Smooth muscle cell (in vitro differentiated cells): Measurements from ENCODE around the gene ZNF749. TPM values are rescaled to one million over a fixed set of nuclear protein-coding genes. Genes with fewer than 3 reads are reported as not detected.

Source experiments
- DNase-seq: peaks from one replicate; lab custom pipeline; 2025; ENCODE audit not compliant: unreplicated experiment; lab: John Stamatoyannopoulos, UW
- H2AFZ ChIP-seq: fragments of 200-600 bp; sonication (generic); 2 replicates; pipeline ENCODE4 v1.6.0; 2016; ENCODE audit warnings: antibody characterized with exemption, low read depth, mild to moderate bottlenecking
- H3F3A ChIP-seq: fragments of 200-600 bp; sonication (generic); 2 replicates; pipeline ENCODE4 v1.6.0; 2017; ENCODE audit warnings: antibody characterized with exemption, low read depth
- H3K27ac ChIP-seq: fragments of 200-600 bp; sonication (generic); 2 replicates; pipeline ENCODE4 v1.5.1; 2016; ENCODE audit warnings: low read depth, mild to moderate bottlenecking
- H3K27me3 ChIP-seq: fragments of 200-600 bp; sonication (generic); 2 replicates; pipeline ENCODE4 v1.6.1; 2016; ENCODE audit warnings: low read depth, mild to moderate bottlenecking
- H3K36me3 ChIP-seq: fragments of 200-600 bp; sonication (generic); 2 replicates; pipeline ENCODE4 v1.5.1; 2016; ENCODE audit warnings: low read depth
- H3K4me1 ChIP-seq: fragments of 200-600 bp; sonication (generic); 2 replicates; pipeline ENCODE4 v1.5.1; 2016; ENCODE audit warnings: low read depth
- H3K4me2 ChIP-seq: fragments of 200-600 bp; sonication (generic); 2 replicates; pipeline ENCODE4 v1.6.0; 2016; ENCODE audit warnings: mild to moderate bottlenecking
- H3K4me3 ChIP-seq: fragments of 200-600 bp; sonication (generic); 2 replicates; pipeline ENCODE4 v1.5.1; 2016; ENCODE audit warnings: mild to moderate bottlenecking
- H3K79me2 ChIP-seq: fragments of 200-600 bp; sonication (generic); 2 replicates; pipeline ENCODE4 v1.6.0; 2016; ENCODE audit warnings: low read depth, mild to moderate bottlenecking
- H3K9ac ChIP-seq: fragments of 200-600 bp; sonication (generic); 2 replicates; pipeline ENCODE4 v1.6.0; 2016; ENCODE audit warnings: low read depth
- H3K9me3 ChIP-seq: fragments of 200-600 bp; sonication (generic); replicated peaks from 2 replicates; pipeline ENCODE4 v1.5.1; 2016; ENCODE audit warnings: low read depth
- H4K20me1 ChIP-seq: fragments of 200-600 bp; sonication (generic); 2 replicates; pipeline ENCODE4 v1.6.0; 2016; ENCODE audit warnings: low read depth
- CTCF ChIP-seq: fragments of 200-600 bp; sonication (generic); IDR thresholded peaks from 2 replicates; pipeline ENCODE4 v1.5.1; 2017; ENCODE audit warnings: borderline replicate concordance, mild to moderate bottlenecking, antibody characterized with exemption; ENCODE audit not compliant: insufficient read depth, poor library complexity, severe bottlenecking
- WGBS: methylation state at CpG from one replicate; pipeline ENCODE4 v1.1.7; 2016; ENCODE audit warnings: low lambda C conversion rate; 5-methylcytosine and 5-hydroxymethylcytosine counted together
- polyA plus RNA-seq: library from polyadenylated mRNA; unstranded; fragments of >200 nt; fragmentation: Nextera tagmentation; extraction: Ambion mirVana; gene quantifications from 2 replicates; pipeline ENCODE4 v1.2.1, GENCODE V29; 2016
- total RNA-seq: library from RNA; depleted of rRNA; stranded (reverse); fragments of >200 nt; gene quantifications from 2 replicates; pipeline ENCODE4 v1.2.3, GENCODE V29; 2014

ZNF749 gene
- total and polyA plus RNA-seq, 2 experiments from 2014 or later = 1.6 to 9.4 TPM

DNA sequence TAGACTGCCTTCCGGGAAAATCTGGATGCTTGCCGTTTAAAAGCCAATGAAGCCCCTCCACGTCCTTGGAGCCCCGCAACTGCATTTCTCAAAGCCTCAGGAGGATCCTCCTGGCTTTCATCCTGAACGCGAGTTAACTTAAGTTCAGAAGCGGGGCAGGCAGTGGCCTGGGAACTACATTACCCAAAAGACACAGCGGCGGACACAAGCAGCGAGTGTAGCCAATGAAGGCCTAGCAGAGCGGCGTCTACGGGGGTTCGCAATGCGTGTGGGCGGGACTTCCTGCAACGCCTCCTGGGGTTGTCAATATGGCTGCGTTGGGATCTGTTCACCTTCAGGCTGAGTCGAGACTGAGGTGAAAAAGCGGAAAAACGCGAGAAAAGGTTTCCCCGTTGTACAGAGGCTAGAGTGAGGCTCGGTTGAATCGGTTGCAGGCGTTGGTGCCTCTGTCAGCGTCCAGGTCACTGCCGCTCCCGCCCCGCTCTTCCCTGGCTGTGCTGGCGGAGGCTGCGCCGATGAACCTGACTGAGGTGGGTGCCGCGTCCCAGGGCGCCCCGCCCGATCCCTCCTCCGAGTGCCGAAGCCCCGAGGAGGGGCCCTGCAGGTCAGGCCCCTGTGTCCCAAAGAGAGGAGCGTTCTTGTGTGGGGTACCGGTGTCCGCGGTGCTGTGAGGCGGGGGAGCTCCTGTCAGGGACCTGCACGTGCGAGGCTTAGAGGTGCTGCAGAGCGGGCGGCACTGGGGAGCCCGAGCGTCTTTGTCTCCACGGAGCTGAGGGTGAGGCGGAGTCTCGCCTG lies 24.1 kb upstream of the ZNF749 start, which contains the start of gene ZNF17:
Gene ZNF17 (plus strand): TSS at position 285 of the 795 bp plus-strand sequence. CDS start 2,455 bp downstream, outside the sequence.
- Histone ChIP-seq H3K9ac (peak within 1 kb of the TSS; percentile 80), H3K4me1 (peaks cover 5% of the 10 kb centered on the region), H3K27ac (no peak within 1 kb of the TSS), H3K4me3 (peak within 1 kb of the TSS; percentile 96), H3K36me3 (no peaks in the 10 kb centered on the region), H3K27me3 (no peaks in the 10 kb centered on the region), H3F3A (no peaks in the 10 kb centered on the region), H3K9me3 (no peaks in the 10 kb centered on the region), H2AFZ (peak within 1 kb of the TSS; percentile 87), H4K20me1 (no peaks in the 10 kb centered on the region), H3K79me2 (peaks cover 41% of the 10 kb centered on the region), H3K4me2 (peak within 1 kb of the TSS; percentile 100)
- TF ChIP-seq CTCF = no peak
- peak; percentile 52 for DNase-seq
- 2% methylated on average over 55 of the region's 55 CpGs for WGBS

GRCh38 chr19:57419439-57419838 lies 15.7 kb upstream of the ZNF749 start:
- Histone ChIP-seq H3K9ac (no peak overlapping the region), H3K27me3 (no peaks in the 10 kb centered on the region), H3K4me2 (no peak overlapping the region), H3K79me2 (peaks cover 16% of the 10 kb centered on the region), H2AFZ (no peak overlapping the region), H3K9me3 (no peaks in the 10 kb centered on the region), H3K4me1 (no peaks in the 10 kb centered on the region), H4K20me1 (no peaks in the 10 kb centered on the region), H3K36me3 (peaks cover 14% of the 10 kb centered on the region), H3K27ac (no peak overlapping the region), H3F3A (no peaks in the 10 kb centered on the region), H3K4me3 (no peak overlapping the region)
- DNase-seq = no peak
- TF ChIP-seq CTCF = no peak
- 99% methylated on average over 4 of the region's 4 CpGs for WGBS

DNA sequence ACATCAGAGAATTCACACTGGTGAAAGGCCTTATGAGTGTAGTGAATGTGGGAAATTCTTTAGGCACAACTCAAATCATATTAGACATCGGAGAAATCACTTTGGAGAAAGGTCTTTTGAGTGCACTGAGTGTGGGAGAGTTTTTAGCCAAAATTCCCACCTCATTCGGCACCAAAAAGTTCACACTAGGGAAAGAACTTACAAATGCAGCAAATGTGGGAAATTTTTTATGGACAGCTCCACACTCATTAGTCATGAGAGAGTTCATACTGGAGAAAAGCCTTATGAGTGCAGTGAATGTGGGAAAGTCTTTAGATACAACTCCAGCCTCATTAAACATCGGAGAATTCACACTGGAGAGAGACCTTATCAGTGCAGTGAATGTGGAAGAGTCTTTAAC lies 14.1 kb upstream of the ZNF749 start:
- Histone ChIP-seq H3K9me3 (no peaks in the 10 kb centered on the region), H3K27ac (no peak overlapping the region), H3K79me2 (peaks cover 3% of the 10 kb centered on the region), H3K36me3 (peaks cover 14% of the 10 kb centered on the region), H2AFZ (no peak overlapping the region), H4K20me1 (no peaks in the 10 kb centered on the region), H3F3A (no peaks in the 10 kb centered on the region), H3K27me3 (no peaks in the 10 kb centered on the region), H3K4me3 (no peak overlapping the region), H3K4me1 (no peaks in the 10 kb centered on the region), H3K4me2 (no peak overlapping the region), H3K9ac (no peak overlapping the region)
- TF ChIP-seq CTCF = no peak
- no peak for DNase-seq
- WGBS = 100% methylated on average over 3 of the region's 3 CpGs
